Dedifferentiated amniotic fluid mesenchymal stem cell (primary cell): ENCODE measurements around the gene ECE1.

Experiments used
- DNase-seq: peaks from one replicate; pipeline ENCODE4 v3.0.0-alpha.2; 2016; ENCODE audit errors: extremely low spot score

Gene ECE1

DNA sequence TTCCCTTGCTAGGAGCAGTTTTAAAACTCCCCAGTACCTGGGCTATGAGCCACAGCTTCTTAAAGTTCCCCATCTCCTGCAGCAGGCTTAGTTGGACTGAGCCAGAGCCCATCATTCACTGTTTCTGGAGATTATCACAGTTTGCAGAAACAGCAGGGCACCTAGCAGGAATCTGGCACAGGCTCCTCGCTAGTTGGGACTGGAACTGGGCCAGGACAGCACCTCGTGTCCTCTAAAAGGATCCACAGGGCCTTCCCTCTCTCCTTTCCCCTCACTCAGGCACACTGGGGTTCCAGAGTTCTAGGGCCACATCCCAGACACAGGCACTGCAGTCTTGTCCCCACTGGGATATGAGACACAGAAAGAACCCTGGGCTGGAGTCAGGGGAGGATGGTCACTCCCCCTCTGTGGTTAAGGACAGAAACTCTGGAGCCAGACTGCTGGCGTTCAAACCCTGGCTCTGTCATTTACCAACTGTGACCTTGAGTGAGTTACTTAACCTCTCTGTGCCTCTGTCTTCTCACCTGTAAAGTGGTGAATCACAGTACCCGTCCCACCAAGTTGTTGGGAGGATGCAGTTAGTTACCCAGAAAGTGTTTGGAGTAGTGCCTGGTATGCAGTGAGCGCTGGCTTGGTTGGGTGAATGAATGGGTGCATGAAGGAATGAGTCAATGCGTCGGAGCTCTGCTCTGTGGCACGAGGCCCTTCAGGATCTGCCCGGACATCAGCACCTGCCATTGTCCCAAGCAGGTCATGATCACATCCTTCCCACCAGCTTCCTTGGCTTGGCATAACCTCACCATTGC is 18.8 kb upstream of the ECE1 start:
- DNase-seq, result no peak

DNA sequence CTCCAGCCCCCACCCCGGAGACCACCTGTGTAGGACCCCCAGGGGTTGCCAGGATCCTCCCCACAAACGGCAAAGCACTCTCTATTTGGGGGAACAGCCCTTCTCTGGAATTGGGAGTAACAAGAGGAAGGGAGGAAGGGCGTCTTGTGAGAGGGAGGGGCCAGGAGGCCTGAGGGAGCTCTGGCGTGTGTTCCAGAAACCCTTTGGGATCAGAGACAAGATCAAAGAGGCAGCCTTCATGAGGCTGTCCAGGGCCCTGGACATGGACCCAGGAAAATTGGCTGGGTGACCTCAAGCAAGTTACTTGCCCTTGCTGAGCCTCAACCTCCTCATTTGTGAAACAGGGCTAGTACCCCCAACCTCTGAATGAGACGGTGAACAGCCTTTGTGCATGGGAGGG is 18.1 kb upstream of the ECE1 start:
- no peak for DNase-seq

- DNase-seq, result no peak
These were observed 17.5 kb upstream of the ECE1 start for GRCh38 chr1:21307663-21308305.

DNA sequence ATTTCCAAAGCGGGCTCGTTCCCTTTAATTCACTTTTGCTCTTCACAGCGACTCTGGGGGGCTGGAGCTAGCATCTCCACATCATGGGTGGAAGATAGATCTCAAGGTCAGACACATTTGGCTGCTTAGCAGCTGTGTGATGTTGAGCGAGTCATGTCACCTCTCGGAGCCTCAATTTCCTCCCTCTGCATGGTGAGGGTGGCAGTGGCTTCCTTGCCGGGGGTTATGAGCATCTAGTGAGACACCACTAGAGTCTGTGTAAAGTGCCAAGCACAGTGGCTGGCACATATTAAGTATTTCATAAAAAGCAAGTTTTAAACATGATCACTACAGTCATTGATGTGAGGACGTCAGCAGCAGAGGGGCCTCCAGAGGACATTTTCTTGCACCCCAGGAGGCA is 16.9 kb upstream of the ECE1 start:
- DNase-seq, result no peak

GRCh38 chr1:21305900-21306189 is 15.6 kb upstream of the ECE1 start:
- DNase-seq, result no peak

GRCh38 chr1:21305155-21305899 is 15.1 kb upstream of the ECE1 start:
- no peak for DNase-seq

GRCh38 chr1:21304488-21304887 is 14.2 kb upstream of the ECE1 start:
- no peak for DNase-seq

GRCh38 chr1:21302747-21303715 is 12.8 kb upstream of the ECE1 start:
- DNase-seq, result no peak

DNA sequence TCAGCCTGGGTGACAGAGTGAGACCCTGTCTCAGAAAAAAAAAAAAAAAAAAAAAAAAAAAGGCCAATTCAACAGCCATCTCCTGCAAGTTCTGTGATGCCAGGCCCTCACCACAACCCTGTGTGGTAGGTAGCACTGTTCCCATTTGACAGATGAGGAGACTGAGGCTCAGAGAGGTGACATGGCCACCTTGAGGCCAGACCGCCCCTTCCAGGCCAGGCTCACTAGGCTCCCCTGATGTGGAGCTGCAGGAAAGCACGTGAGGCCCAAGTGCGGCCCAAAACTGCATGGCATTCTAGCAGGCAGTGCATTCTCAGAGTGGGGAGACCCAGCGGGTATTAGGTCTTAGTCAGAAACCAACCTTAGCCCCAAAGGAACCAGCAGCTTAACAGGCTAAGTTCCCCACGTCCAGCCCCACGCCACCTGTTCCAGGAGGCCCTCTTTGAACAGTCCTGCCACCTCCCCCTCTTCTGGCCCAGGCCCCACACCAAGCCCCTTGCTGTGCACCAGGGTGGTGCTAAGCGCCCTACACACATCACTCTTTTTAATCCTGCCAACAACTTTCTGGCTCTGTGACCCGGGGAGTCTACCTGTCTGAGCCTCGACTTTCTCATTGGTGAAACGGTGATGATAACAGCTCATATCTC is 11.7 kb upstream of the ECE1 start:
- no peak for DNase-seq

DNA sequence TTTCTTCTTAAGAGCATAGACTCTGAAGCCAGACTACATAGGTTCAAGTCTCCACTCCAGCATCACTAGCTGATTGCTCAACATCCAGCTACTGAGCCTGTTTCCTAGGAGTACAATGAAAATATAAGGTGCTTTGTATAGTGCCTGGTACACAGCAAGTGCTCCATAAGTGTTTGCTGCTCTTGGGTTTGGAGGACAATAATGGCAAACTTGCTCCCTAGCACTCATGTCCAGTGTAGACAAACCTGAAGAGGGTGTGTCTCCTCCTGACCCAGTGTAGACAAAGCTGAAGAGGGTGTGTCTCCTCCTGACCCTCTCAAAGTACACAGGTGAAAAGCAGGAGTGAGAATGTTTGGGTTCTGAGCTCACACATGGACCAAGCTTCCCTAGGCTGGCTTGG is 10.5 kb upstream of the ECE1 start:
- no peak for DNase-seq

- no peak for DNase-seq
These were observed 9.6 kb upstream of the ECE1 start for GRCh38 chr1:21299780-21300395.

- no peak for DNase-seq
These were observed 8.7 kb upstream of the ECE1 start for GRCh38 chr1:21298981-21299391.

- no peak for DNase-seq
These were observed 7.7 kb upstream of the ECE1 start for GRCh38 chr1:21297975-21298374.

- no peak for DNase-seq
These were observed 6.5 kb upstream of the ECE1 start for GRCh38 chr1:21296509-21297354.

GRCh38 chr1:21295545-21295944 is 5.3 kb upstream of the ECE1 start:
- DNase-seq, result no peak

- DNase-seq, result no peak
These were observed 4.7 kb upstream of the ECE1 start for GRCh38 chr1:21295002-21295401.

- DNase-seq, result no peak
These were observed 4.2 kb upstream of the ECE1 start for GRCh38 chr1:21294266-21294989.

DNA sequence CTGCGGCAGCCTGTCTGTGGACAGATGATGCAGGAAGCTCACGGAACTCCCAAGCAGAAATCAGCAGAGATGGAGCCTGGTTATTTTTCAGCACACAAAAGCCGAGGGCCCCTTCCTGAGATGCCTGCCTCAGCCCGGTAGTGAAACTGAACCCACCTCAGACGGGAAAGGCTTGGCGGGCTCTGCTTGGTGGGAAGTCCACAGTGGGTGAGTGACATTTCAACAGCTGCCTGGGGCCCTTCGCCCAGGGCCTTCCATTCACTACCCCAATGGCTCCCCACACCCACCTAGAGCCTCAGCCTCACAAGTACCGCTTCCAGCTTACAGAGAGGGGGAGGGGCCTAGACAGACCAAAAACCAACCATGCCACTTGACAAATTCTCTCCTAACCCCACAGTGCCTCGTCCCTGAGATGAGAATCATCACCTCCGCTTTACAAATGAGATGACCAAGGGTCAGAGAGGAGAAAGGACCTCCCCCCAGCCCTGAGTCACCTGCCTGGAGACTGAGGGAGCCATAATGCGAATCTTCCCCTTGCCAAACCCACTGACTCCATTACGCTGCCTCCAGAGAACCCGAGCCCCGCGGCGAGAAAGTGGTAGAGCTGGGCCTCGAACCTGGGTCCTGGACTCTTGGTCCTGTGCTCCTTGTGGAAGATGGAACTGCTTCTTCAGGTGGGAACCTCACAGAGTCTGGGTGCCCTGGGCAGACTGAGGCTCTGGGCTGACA is 3.4 kb upstream of the ECE1 start:
- DNase-seq, result no peak
